Measurements from ENCODE around the gene GPATCH1. TPM values are rescaled to one million over a fixed set of nuclear protein-coding genes. Genes with fewer than 3 reads are reported as not detected.

GPATCH1 gene
- total and polyA plus RNA-seq, 9 of the 15 experiments (the other 6 are each of a cell fraction or from before 2014, with no cell fraction given) = 3.7 to 9.7 (median 7.7) TPM

- FAIRE-seq = no peak
- TSS peak; percentile 63 for BruUV-seq (replicated peaks)
These were observed 18.1 kb upstream of the GPATCH1 start for GRCh38 chr19:33062902-33063301.

More at GRCh38 chr19:33062902-33063301, 18.1 kb upstream of the GPATCH1 start:
- ChIA-PET CTCF (ENCODE audit: low intra/inter-chr PET ratio) (no interaction called here), POLR2A (interaction anchor here (0.6 to 1.7 kb wide), 3 partner anchors 11 to 18 kb away, joined by 3 to 5 read pairs (median 3); partner anchors contain the start of gene GPATCH1)
- ATAC-seq (no peak), DNase-seq (ENCODE audit: extremely low read depth in 1 of 4, low spot score in 3 of 4) (no peak)
- intact Hi-C loops (cut with micrococcal nuclease) = no loop called here
- in situ Hi-C loops (cut with MboI) = no loop called here
- no peak overlapping the region for H3K4me3 ChIP-seq
- H3K9me1 ChIP-seq (ENCODE audit: control insufficient read depth, insufficient read depth, low read length) = no peaks in the 10 kb centered on the region
- H4K20me1 ChIP-seq (replicated peaks; ENCODE audit: control insufficient read depth, insufficient read depth, low read length) = peaks cover 16% of the 10 kb centered on the region
- no peaks in the 10 kb centered on the region for H3K9me3 ChIP-seq (replicated peaks; ENCODE audit: control insufficient read depth, insufficient read depth, low read depth, low read length)
- H3K27ac ChIP-seq (ENCODE audit: extremely low read depth, low read depth, low read length) = no peak overlapping the region
- H3K79me2 ChIP-seq (ENCODE audit: control insufficient read depth, insufficient read depth, low read length) = peaks cover 13% of the 10 kb centered on the region
- 58% methylated on average over 4 of the region's 5 CpGs for WGBS (ENCODE audit: insufficient coverage, low coverage, missing lambda C conversion rate)
- no peak overlapping the region for H3K4me2 ChIP-seq (ENCODE audit: insufficient read depth, low read length)
- peaks cover 3 to 18% of the 10 kb centered on the region in 2 experiments; a peak in 2 of 5 replicates for H3K4me1 ChIP-seq (replicated peaks in 1 of 2; ENCODE audit: control insufficient read depth in 2 of 2, insufficient read depth in 2 of 2, low read length in 2 of 2)
- no peak overlapping the region for H2AFZ ChIP-seq (ENCODE audit: low read depth, low read length)
- no peaks in the 10 kb centered on the region for H3K36me3 ChIP-seq (ENCODE audit: control insufficient read depth, insufficient read depth, low read length)
- peak overlapping the region in 1 of 2 experiments; percentile 58; a peak in 1 of 4 replicates for H3K9ac ChIP-seq (ENCODE audit: insufficient read depth in 1 of 2, low read depth in 2 of 2, low read length in 2 of 2)
- TF ChIP-seq CREB5 (CRISPR knock-in tag; IDR thresholded peaks at IDR 0.05) = no peak
- no peak for TF ChIP-seq ESRRB (CRISPR knock-in tag; IDR thresholded peaks at IDR 0.05; ENCODE audit: borderline replicate concordance)
- TF ChIP-seq ZNF124 (CRISPR knock-in tag; IDR thresholded peaks at IDR 0.05) = no peak
- TF ChIP-seq SRSF9 (IDR thresholded peaks at IDR 0.05; ENCODE audit: borderline replicate concordance, low read depth, low read length) = no peak
- no peak for TF ChIP-seq ZNF354B (CRISPR knock-in tag; IDR thresholded peaks at IDR 0.05)
- no peak for TF ChIP-seq TOE1 (IDR thresholded peaks at IDR 0.05; ENCODE audit: borderline replicate concordance)
- no peak for TF ChIP-seq TOE1 (CRISPR knock-in tag; IDR thresholded peaks at IDR 0.05; ENCODE audit: borderline replicate concordance, low read depth)
- TF ChIP-seq PREB (CRISPR knock-in tag; IDR thresholded peaks at IDR 0.05) = no peak
- TF ChIP-seq IFI16 (CRISPR knock-in tag; IDR thresholded peaks at IDR 0.05) = no peak
- no peak for TF ChIP-seq XRCC5 (IDR thresholded peaks at IDR 0.05; ENCODE audit: low read depth, low read length)
- no peak for TF ChIP-seq IRF9 (tag; IDR thresholded peaks at IDR 0.05)
- TF ChIP-seq ZNF57 (CRISPR knock-in tag; IDR thresholded peaks at IDR 0.05) = no peak
- no peak for TF ChIP-seq HNRNPK (IDR thresholded peaks at IDR 0.05; ENCODE audit: low read depth, low read length, poor library complexity, severe bottlenecking)
- TF ChIP-seq TCF3 (CRISPR knock-in tag; IDR thresholded peaks at IDR 0.05) = no peak
- TF ChIP-seq JUND (IDR thresholded peaks at IDR 0.05; ENCODE audit: borderline replicate concordance, low read depth, low read length) = no peak
- TF ChIP-seq JUND (tag; IDR thresholded peaks at IDR 0.05; ENCODE audit: borderline replicate concordance, low read depth, low read length) = no peak
- TF ChIP-seq FOSL1 (tag; conservative IDR thresholded peaks at IDR 0.05) = no peak
- no peak for TF ChIP-seq PHF8 (IDR thresholded peaks at IDR 0.05; ENCODE audit: borderline replicate concordance, low read length)
- TF ChIP-seq TBP (optimal IDR thresholded peaks at IDR 0.05; ENCODE audit: low read depth, low read length) = no peak
- TF ChIP-seq MCM2 (IDR thresholded peaks at IDR 0.05; ENCODE audit: low read depth) = no peak
- no peak for TF ChIP-seq E2F3 (CRISPR knock-in tag; IDR thresholded peaks at IDR 0.05)
- TF ChIP-seq CBFA2T3 (IDR thresholded peaks at IDR 0.05) = no peak
- no peaks in the 10 kb centered on the region for H3K27me3 ChIP-seq (ENCODE audit: control insufficient read depth in 2 of 2, insufficient read depth in 2 of 2, low read length in 2 of 2)

Data from K562 (cell line).